Fibroblast of skin of scalp (primary cell): ENCODE results near the gene C5.

Experiments used
- DNase-seq: peaks from one replicate; pipeline ENCODE4 v3.0.0-alpha.2; 2013

Gene C5

GRCh38 chr9:120905315-120906164, 144.5 kb downstream of the C5 start:
- no peak for DNase-seq

GRCh38 chr9:120904978-120905301, 145.1 kb downstream of the C5 start:
- no peak for DNase-seq

GRCh38 chr9:120904061-120904977, 145.8 kb downstream of the C5 start:
- no peak for DNase-seq

- DNase-seq: no peak
These were observed 147.2 kb downstream of the C5 start for GRCh38 chr9:120902569-120903535.
